SW480 (cell line): Measurements from ENCODE around the gene ZMIZ2.
"Not testable (repeated sequence)": the region's sequence is repeated elsewhere in the genome, so short reads cannot be mapped to it uniquely, and the experiment has no call there.

ENCODE experiments used
- DNase-seq: peaks from one replicate; pipeline ENCODE4 v3.0.0-alpha.2; 2016; ENCODE audit warnings: low spot score

ZMIZ2 gene

DNA sequence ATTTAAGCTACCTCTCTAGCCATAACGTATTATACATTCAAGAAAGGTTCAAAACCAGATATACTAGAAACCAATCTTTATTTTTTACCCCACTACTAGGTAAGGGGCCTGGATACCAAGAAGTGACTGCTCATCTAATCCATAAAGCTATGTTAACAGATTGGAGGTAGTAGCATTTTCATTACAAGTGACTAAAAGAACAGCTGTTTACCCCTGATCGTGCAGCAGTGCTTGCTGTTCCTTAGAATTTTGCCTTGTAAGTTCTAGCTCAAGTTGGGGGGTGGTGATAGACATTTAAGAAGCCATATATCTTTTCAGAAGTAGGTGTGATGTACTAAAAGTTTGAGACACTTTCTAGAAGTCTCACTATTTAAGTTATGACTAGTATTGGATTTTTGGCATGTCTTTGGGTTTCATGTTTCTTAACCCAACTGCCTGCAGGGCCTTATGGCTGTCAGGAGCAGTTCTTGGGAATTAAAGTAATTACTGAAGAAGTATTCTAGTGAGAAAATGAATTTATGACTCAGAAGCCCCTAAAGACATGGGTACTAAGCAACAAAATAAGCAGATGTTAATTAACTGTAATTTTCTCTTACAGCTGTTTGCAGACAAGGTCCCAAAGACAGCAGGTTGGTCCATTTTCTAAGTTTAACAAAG is 50.1 kb downstream of the ZMIZ2 start:
- no peak for DNase-seq

DNA sequence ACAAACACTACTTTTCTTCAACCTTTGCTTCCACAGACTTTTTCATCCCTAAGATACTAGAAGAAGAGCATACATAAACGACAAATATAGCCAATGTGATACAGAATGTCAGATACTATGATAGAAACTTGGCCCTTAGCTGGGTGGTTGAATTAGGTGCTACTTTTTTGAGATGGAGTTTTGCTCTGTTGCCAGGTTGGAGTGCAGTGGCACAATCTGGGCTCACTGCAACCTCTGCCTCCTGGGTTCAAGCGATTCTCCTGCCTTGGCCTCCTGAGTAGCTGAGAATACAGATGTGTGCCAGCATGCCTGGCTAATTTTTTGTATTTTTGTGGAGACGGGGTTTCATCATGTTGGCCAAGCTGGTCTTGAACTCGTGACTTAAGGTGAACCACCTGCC is 51.3 kb downstream of the ZMIZ2 start:
- DNase-seq = no peak

- DNase-seq = no peak
These were observed 53.2 kb downstream of the ZMIZ2 start for GRCh38 chr7:44801890-44802289.

- DNase-seq = no peak
These were observed 53.9 kb downstream of the ZMIZ2 start for GRCh38 chr7:44802418-44803025.

GRCh38 chr7:44803828-44804519 is 55.3 kb downstream of the ZMIZ2 start:
- DNase-seq = not testable (repeated sequence)

GRCh38 chr7:44805950-44806349 is 57.3 kb downstream of the ZMIZ2 start:
- peak; percentile 59 for DNase-seq

GRCh38 chr7:44808914-44809393 is 60.3 kb downstream of the ZMIZ2 start:
- DNase-seq = peak; percentile 56

GRCh38 chr7:44811093-44811492 is 62.4 kb downstream of the ZMIZ2 start:
- no peak for DNase-seq

GRCh38 chr7:44811571-44811970 is 62.9 kb downstream of the ZMIZ2 start:
- DNase-seq = no peak

GRCh38 chr7:44814919-44815318 is 66.3 kb downstream of the ZMIZ2 start:
- DNase-seq = no peak

DNA sequence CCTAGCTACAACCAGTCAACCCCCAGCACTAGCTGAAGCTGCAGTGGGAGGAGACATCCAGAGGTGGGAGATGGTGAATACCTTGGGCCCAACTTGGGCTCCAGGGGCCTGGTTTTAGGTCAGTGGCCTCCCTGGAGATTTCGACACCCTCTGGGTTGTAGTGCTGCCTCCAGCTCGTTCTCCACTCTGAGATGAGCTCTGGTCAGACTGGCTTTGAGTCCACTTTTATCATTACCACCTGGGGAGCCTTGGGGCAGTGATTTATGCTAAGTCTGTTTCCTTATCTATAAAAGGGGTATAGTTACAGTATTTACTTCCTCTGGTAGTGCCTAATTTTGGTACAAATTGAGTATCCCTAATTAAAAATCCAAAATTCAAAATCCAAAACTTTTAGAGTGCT is 70.6 kb downstream of the ZMIZ2 start:
- no peak for DNase-seq
